ENCODE results near the gene PSD4.
A peak's percentile ranks its signal among the peaks of the same experiment; 100 is the strongest.

PSD4 gene

GRCh38 chr2:113173542-113174375, at the start of gene PSD4:
TSS of gene PSD4 (plus strand) at chr2:113173971. CDS start at chr2:113182457, 8,486 bp downstream.
- no peak for DNase-seq

- DNase-seq, result no peak
Observed at GRCh38 chr2:113124181-113124961, 49.4 kb upstream of the PSD4 start.

- no peak for DNase-seq
Observed at GRCh38 chr2:113124984-113125855, 48.6 kb upstream of the PSD4 start.

- no peak for DNase-seq
Observed at GRCh38 chr2:113126845-113127645, 46.7 kb upstream of the PSD4 start, which contains the start of gene IL1RN. TSS of gene IL1RN (plus strand) at chr2:113127598. CDS start at chr2:113127625, 27 bp downstream.

GRCh38 chr2:113127646-113128570, 45.9 kb upstream of the PSD4 start:
- no peak for DNase-seq

GRCh38 chr2:113129519-113130078, 44.2 kb upstream of the PSD4 start:
- no peak for DNase-seq

GRCh38 chr2:113131352-113132185, 42.2 kb upstream of the PSD4 start:
- no peak for DNase-seq

GRCh38 chr2:113132414-113133021, 41.3 kb upstream of the PSD4 start:
- DNase-seq, result no peak

- no peak for DNase-seq
Observed at GRCh38 chr2:113133704-113134598, 39.8 kb upstream of the PSD4 start.

GRCh38 chr2:113134717-113135116, 39.1 kb upstream of the PSD4 start:
- no peak for DNase-seq

GRCh38 chr2:113135317-113135716, 38.5 kb upstream of the PSD4 start:
- DNase-seq, result no peak

GRCh38 chr2:113136828-113137775, 36.7 kb upstream of the PSD4 start:
- DNase-seq, result peak in 1 of 2 experiments; percentile 19

- no peak for DNase-seq
Observed at GRCh38 chr2:113137827-113138226, 35.9 kb upstream of the PSD4 start.

- DNase-seq, result peak in 1 of 2 experiments; percentile 15
Observed at GRCh38 chr2:113138428-113139322, 35.1 kb upstream of the PSD4 start.

- no peak for DNase-seq
Observed at GRCh38 chr2:113141451-113141850, 32.3 kb upstream of the PSD4 start.

- DNase-seq, result no peak
Observed at GRCh38 chr2:113142290-113142689, 31.5 kb upstream of the PSD4 start.

All from SHP77 (cell line).